ENCODE measurements around the gene AXIN1.

DNA sequence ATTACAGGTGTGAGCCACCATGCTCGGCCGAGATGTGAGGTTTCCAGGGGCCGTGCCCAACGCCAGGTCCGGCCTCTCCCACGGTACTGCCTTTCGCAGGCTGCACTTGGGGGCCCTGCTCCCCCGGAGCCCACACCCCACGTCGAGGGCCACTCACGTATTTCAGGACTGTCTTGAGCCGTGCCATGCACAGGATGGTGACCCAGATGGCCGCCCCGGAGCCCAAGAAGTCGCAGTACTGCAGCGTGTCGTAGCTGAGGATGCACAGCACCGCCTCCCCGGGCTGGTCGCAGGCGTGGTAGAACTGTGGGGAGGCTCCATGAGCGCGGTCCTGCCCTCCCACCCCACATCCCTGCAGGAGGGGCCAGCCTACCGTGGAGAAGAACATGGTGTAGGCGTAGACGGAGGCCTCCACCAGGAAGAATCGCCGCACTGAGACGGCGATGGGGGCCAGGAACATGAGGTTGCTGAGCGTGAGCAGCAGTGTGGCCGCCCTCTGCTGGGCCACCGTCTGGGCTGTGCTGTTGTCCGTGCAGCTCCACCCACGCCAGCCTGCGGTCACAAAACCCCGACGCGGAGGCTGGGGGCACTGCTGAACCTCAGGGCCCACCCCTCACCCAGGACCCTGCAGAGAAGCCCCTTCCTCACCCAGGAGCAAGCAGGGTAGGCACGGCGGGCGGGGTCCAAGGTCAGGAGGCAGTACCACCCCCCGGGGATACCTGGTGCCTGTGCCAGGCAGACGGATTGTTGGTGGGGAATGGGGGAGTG lies 21.5 kb upstream of the AXIN1 start:
- TF ChIP-seq POLR2A (IDR thresholded peaks at IDR 0.05) = no peak
- TF ChIP-seq, protein P1, sequence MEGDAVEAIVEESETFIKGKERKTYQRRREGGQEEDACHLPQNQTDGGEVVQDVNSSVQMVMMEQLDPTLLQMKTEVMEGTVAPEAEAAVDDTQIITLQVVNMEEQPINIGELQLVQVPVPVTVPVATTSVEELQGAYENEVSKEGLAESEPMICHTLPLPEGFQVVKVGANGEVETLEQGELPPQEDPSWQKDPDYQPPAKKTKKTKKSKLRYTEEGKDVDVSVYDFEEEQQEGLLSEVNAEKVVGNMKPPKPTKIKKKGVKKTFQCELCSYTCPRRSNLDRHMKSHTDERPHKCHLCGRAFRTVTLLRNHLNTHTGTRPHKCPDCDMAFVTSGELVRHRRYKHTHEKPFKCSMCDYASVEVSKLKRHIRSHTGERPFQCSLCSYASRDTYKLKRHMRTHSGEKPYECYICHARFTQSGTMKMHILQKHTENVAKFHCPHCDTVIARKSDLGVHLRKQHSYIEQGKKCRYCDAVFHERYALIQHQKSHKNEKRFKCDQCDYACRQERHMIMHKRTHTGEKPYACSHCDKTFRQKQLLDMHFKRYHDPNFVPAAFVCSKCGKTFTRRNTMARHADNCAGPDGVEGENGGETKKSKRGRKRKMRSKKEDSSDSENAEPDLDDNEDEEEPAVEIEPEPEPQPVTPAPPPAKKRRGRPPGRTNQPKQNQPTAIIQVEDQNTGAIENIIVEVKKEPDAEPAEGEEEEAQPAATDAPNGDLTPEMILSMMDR (IDR thresholded peaks at IDR 0.05) = no peak
- TF ChIP-seq POLR2AphosphoS5 (IDR thresholded peaks at IDR 0.05) = no peak
